Effector CD4-positive, alpha-beta T cell (primary cell): Measurements from ENCODE around the gene ITPR3.

ENCODE experiments used
- DNase-seq: peaks from one replicate; pipeline ENCODE4 v3.0.0-alpha.2; 2020

ITPR3 gene

DNA sequence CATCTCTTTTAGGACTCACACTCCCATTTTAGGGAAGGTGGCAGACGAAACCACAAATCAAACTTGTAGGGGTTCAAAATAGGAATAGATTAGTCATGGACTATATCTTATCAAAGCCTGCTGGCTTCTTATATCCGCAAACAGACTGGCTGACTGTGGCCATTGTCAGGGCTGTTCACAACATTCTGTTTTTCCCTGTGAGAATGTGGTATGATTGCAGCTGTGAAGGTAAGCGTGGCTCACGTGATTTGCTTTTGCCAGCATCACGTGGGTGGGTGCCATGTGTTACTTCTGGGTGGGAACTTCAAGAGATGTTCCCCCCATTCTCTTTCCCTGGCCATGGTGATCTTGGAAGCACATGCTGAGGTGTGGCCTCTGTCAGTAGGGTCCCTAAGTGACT, 119.7 kb downstream of the ITPR3 start:
- no peak for DNase-seq

DNA sequence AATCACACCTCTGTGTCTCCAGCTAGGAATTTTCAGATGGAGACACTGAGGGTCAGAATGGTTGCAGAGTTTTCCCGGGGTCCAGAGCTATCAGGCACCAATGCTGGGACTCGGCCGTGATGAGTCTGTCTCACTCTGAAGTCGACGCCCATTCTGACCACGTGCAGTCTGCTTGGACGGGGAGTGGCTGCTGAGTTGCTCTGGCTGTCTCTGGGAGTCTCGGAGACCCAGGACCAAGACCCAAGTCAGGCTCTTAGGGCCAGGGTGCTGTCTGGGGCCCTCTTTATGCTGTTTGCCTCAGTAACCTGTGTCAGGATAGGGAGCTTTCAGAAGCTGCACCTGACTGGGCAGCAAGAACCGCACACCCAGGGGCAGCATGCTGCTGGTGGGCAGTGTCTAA, 121.0 kb downstream of the ITPR3 start:
- no peak for DNase-seq

DNA sequence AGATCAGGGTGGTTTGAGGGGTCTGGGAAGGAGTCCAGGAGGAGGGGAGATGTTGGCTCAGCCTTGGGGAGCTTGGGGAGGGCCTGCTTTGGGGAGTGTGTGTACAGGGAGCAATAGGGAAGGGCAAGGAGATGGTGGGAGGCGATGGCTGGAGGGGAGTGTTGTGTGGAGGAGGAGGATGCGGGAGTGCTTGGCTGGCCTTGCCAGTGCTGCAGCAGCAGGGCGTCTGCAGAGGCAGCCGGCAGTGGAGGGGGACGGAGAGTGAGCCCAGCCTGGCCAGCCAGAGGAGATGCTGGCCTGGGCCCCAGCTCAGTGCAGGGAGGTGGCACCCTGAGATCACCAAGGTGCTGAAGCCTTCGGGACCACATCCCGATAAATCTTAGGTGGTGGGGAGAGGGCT, 121.7 kb downstream of the ITPR3 start:
- no peak for DNase-seq

DNA sequence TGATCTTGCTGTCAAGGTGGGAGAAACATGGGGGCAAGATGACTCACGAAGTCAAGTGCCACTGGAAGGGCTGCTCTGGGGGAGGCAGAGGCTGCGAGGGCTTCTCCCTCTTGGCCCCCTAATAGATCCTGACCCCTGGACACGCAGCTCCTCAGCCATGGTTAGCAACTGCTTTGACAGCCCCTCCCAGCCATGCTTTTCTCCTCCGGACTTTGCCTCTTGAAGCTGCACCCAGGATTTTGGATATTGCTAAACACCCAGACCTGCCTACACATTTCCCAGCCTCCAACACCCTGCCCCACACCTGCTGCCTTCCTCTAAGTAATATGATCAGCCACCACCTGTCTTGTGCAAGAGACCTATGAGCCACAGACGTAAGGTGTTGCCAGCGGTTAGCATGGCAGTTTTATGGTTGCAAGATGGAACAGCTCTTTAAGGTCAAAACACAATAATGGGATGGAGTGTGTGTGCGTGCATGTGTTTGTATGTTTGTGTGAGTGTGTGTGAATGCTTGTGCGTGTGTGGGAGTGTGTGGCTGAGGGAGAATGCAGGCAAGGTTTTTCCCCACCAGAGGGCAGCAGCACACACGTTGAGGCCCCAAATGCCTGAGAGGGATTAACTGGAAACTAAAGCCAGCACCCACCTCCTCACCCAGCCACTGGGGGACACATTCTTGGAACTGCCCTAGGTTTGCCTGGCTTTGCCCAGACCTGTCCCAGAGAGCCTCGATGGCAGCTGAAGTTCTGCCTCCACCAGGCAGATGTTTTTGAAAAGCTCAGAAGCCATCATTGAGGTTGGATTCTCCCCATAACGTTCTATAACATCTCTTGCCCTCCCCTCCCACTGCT, 123.1 kb downstream of the ITPR3 start:
- peak; percentile 60 for DNase-seq

DNA sequence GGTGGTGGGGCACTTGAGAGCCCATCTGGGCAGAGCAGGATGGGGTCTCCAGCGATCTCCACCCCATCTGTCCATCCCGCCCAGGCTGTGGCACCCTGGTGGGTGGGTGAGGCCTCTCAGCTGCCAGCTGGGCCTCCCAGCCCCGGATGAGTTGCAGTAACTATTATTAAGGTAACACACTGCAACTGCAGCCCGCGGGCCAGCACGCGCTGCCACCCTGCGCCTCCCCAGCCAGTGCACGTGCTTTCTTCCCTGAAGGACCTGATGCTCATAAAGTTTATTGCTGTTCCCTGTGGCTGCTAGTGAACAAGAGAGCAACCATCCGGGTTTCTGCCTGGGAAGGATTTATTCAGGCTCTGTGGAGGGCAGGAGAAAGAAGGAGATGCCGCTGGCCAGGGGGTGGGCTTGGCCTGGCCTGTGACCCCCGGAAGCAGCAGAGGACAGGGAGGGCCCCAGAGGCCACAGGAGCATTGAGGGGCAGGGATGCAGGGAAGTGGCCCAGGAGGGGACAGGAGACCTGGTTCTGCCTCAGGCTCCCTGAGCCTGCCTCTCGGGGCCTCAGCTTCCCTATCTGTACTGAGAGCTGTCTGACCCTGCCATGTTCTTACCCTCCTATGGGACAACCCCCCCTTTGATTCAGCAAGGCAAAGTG, 123.9 kb downstream of the ITPR3 start:
- DNase-seq, result no peak

DNA sequence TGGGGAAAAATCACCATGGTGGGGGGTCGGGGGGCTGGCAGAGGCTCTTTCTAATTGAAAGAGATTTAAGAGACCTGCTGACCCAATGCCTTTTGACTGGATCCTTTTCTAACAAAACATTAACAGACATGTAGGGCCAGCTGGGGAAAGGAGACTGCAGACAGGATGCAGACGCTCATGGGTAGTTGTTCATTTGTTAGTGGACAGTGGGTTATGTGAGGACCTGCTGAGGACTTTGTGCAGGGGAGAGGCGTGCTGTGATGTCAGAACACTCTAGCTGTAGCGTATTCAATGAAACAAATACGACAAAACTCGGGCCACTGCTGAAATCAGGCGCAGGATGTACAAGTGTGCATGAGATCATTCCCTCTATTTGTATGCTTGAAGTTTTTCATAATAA, 124.4 kb downstream of the ITPR3 start:
- no peak for DNase-seq
